Uterus (tissue), 2 donors: ENCODE measurements around the gene DHX29.

Experiments used
- POLR2A ChIP-seq, 2 donors: fragments of 450-650 bp; IDR thresholded peaks; one replicate each; pipeline ENCODE4 v1.6.1; 2016; ENCODE audit warnings: antibody characterized with exemption in 2 of 2, mild to moderate bottlenecking in 1 of 2, moderate library complexity in 1 of 2
- TF ChIP-seq, protein P1 (sequence below), 4 experiments: fragments of 200-600 bp in 2 of 4; fragments of 450-650 bp in 2 of 4; sonication (generic) in 2 of 4; IDR thresholded peaks; one replicate each; pipeline ENCODE4 v1.5.1; 2016 to 2019; ENCODE audit warnings: antibody characterized with exemption in 4 of 4, mild to moderate bottlenecking in 2 of 4, moderate library complexity in 1 of 4

DNA sequence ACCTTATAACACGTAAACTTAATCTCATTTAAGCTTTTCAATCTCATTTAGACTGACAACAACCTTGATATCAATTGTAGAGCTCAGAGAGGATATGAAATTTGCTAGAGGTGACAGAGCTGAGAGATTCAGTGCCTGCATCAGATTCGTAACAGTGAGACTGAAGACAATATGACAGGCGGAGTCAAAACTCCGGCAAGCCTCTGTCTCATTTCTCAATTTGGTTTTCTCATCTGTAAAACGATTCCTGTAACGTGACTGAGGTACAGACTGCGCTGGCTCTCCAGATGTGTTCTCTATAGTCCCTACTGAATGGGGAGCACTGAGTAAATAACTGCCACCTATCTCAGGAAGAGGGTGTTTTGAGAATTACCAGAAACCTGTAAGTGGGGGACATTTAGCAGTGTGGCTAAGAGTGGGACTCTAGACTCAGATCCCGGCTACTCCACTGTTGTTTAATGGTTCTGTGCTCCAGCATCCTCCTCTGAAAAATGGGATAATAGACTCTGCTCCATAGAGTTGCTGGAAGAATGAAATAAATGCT, 77.3 kb downstream of the DHX29 start:
- TF ChIP-seq, protein P1, sequence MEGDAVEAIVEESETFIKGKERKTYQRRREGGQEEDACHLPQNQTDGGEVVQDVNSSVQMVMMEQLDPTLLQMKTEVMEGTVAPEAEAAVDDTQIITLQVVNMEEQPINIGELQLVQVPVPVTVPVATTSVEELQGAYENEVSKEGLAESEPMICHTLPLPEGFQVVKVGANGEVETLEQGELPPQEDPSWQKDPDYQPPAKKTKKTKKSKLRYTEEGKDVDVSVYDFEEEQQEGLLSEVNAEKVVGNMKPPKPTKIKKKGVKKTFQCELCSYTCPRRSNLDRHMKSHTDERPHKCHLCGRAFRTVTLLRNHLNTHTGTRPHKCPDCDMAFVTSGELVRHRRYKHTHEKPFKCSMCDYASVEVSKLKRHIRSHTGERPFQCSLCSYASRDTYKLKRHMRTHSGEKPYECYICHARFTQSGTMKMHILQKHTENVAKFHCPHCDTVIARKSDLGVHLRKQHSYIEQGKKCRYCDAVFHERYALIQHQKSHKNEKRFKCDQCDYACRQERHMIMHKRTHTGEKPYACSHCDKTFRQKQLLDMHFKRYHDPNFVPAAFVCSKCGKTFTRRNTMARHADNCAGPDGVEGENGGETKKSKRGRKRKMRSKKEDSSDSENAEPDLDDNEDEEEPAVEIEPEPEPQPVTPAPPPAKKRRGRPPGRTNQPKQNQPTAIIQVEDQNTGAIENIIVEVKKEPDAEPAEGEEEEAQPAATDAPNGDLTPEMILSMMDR (IDR thresholded peaks at IDR 0.05): no peak
- no peak for TF ChIP-seq POLR2A (IDR thresholded peaks at IDR 0.05)
